NT2/D1 (cell line): ENCODE results near the gene BBS10.
A peak's percentile ranks its signal among the peaks of the same experiment; 100 is the strongest.

Experiments used
- DNase-seq: peaks from one replicate; pipeline ENCODE4 v3.0.0-alpha.2; 2011; ENCODE audit warnings: low read depth, low spot score
- H3K27me3 ChIP-seq: 2 replicates; pipeline ENCODE4 v1.6.0; 2011; ENCODE audit warnings: mild to moderate bottlenecking; ENCODE audit not compliant: insufficient read length, insufficient read depth
- H3K36me3 ChIP-seq: 2 replicates; pipeline ENCODE4 v1.6.1; 2011; ENCODE audit warnings: mild to moderate bottlenecking, low read length, mixed read lengths; ENCODE audit not compliant: insufficient read depth, insufficient read length
- H3K4me1 ChIP-seq: 2 replicates; pipeline ENCODE4 v1.5.1; 2011; ENCODE audit not compliant: insufficient read depth, insufficient read length
- H3K4me3 ChIP-seq: 2 replicates; pipeline ENCODE4 v1.5.1; 2011; ENCODE audit warnings: low read depth; ENCODE audit not compliant: insufficient read length
- H3K9ac ChIP-seq: 2 replicates; pipeline ENCODE4 v1.6.0; 2011; ENCODE audit warnings: low read depth; ENCODE audit not compliant: insufficient read length
- H3K9me3 ChIP-seq: 2 replicates; pipeline ENCODE4 v1.5.1; 2011; ENCODE audit warnings: mild to moderate bottlenecking, low read length; ENCODE audit not compliant: insufficient read depth
- SUZ12 ChIP-seq: IDR thresholded peaks from 2 replicates; pipeline ENCODE4 v1.6.1; 2011; ENCODE audit not compliant: insufficient read length, insufficient read depth; ENCODE audit errors: extremely low read depth
- YY1 ChIP-seq: IDR thresholded peaks from 2 replicates; pipeline ENCODE4 v1.6.1; 2011; ENCODE audit not compliant: insufficient read length, insufficient read depth
- ZNF274 ChIP-seq: IDR thresholded peaks from 2 replicates; pipeline ENCODE4 v1.6.1; 2011; ENCODE audit warnings: mild to moderate bottlenecking, low read depth, low read length

Gene BBS10

GRCh38 chr12:76346798-76347420 lies 1.3 kb downstream of the BBS10 start:
- TF ChIP-seq SUZ12 (no peak), ZNF274 (no peak), YY1 (no peak)
- DNase-seq, result no peak
- Histone ChIP-seq H3K9ac (peak overlapping the region; percentile 97), H3K36me3 (peaks cover 18% of the 10 kb centered on the region), H3K4me3 (peak overlapping the region; percentile 98), H3K9me3 (no peaks in the 10 kb centered on the region), H3K27me3 (no peaks in the 10 kb centered on the region), H3K4me1 (no peaks in the 10 kb centered on the region)

GRCh38 chr12:76346236-76346635 lies 2.0 kb downstream of the BBS10 start:
- H3K27me3 ChIP-seq, result no peaks in the 10 kb centered on the region
- no peak overlapping the region for H3K4me3 ChIP-seq
- H3K9me3 ChIP-seq, result no peaks in the 10 kb centered on the region
- H3K4me1 ChIP-seq, result no peaks in the 10 kb centered on the region
- no peak for DNase-seq
- TF ChIP-seq ZNF274 (no peak), YY1 (no peak), SUZ12 (no peak)
- peaks cover 18% of the 10 kb centered on the region for H3K36me3 ChIP-seq
- H3K9ac ChIP-seq, result no peak overlapping the region

- TF ChIP-seq ZNF274 (no peak), SUZ12 (no peak), YY1 (no peak)
- Histone ChIP-seq H3K27me3 (no peaks in the 10 kb centered on the region), H3K9me3 (no peaks in the 10 kb centered on the region), H3K4me1 (no peaks in the 10 kb centered on the region), H3K9ac (no peak overlapping the region), H3K36me3 (peaks cover 18% of the 10 kb centered on the region), H3K4me3 (no peak overlapping the region)
- no peak for DNase-seq
These were observed 2.6 kb downstream of the BBS10 start for GRCh38 chr12:76345569-76345968.

GRCh38 chr12:76341436-76342030 lies 6.7 kb downstream of the BBS10 start:
- TF ChIP-seq SUZ12 (no peak), ZNF274 (no peak), YY1 (no peak)
- Histone ChIP-seq H3K9ac (no peak overlapping the region), H3K4me3 (no peak overlapping the region), H3K4me1 (no peaks in the 10 kb centered on the region), H3K36me3 (peaks cover 14% of the 10 kb centered on the region), H3K27me3 (no peaks in the 10 kb centered on the region), H3K9me3 (no peaks in the 10 kb centered on the region)
- DNase-seq, result no peak

GRCh38 chr12:76340680-76341435 lies 7.4 kb downstream of the BBS10 start:
- no peak for TF ChIP-seq ZNF274
- no peak for TF ChIP-seq SUZ12
- no peak for TF ChIP-seq YY1
- no peak overlapping the region for H3K9ac ChIP-seq
- peaks cover 8% of the 10 kb centered on the region for H3K36me3 ChIP-seq
- no peaks in the 10 kb centered on the region for H3K4me1 ChIP-seq
- H3K9me3 ChIP-seq, result no peaks in the 10 kb centered on the region
- DNase-seq, result no peak
- no peaks in the 10 kb centered on the region for H3K27me3 ChIP-seq
- no peak overlapping the region for H3K4me3 ChIP-seq

GRCh38 chr12:76337583-76337982 lies 10.6 kb downstream of the BBS10 start:
- DNase-seq, result no peak
- H3K4me3 ChIP-seq, result no peak overlapping the region
- no peaks in the 10 kb centered on the region for H3K27me3 ChIP-seq
- no peaks in the 10 kb centered on the region for H3K4me1 ChIP-seq
- no peaks in the 10 kb centered on the region for H3K36me3 ChIP-seq
- TF ChIP-seq SUZ12, result no peak
- TF ChIP-seq YY1, result no peak
- no peak for TF ChIP-seq ZNF274
- no peak overlapping the region for H3K9ac ChIP-seq
- H3K9me3 ChIP-seq, result no peaks in the 10 kb centered on the region

- Histone ChIP-seq H3K9ac (no peak overlapping the region), H3K36me3 (no peaks in the 10 kb centered on the region), H3K27me3 (no peaks in the 10 kb centered on the region), H3K4me1 (no peaks in the 10 kb centered on the region), H3K4me3 (no peak overlapping the region), H3K9me3 (0 out of 2 replicates have a peak, but pooled peaks cover 9% of the 10 kb centered on the region)
- TF ChIP-seq SUZ12, result no peak
- no peak for TF ChIP-seq YY1
- DNase-seq, result no peak
These were observed 15.6 kb downstream of the BBS10 start for GRCh38 chr12:76332606-76333005.
